Endodermal cell (in vitro differentiated cells): ENCODE data around the gene CENPW. TPM values are rescaled to one million over a fixed set of nuclear protein-coding genes. Genes with fewer than 3 reads are reported as not detected.

ENCODE experiments used
- DNase-seq: peaks from one replicate; pipeline ENCODE4 v3.0.0-alpha.2; 2017
- H3K27ac ChIP-seq: 2 replicates; pipeline ENCODE4 v1.5.1; 2013; ENCODE audit warnings: mild to moderate bottlenecking, low read depth, low read length, moderate library complexity
- H3K27me3 ChIP-seq: 2 replicates; pipeline ENCODE4 v1.6.1; 2013; ENCODE audit warnings: mild to moderate bottlenecking, low read length, moderate library complexity; ENCODE audit not compliant: insufficient read depth, control insufficient read depth, poor library complexity, severe bottlenecking
- H3K36me3 ChIP-seq: 2 replicates; pipeline ENCODE4 v1.7.0; 2013; ENCODE audit warnings: mild to moderate bottlenecking, low read length, moderate library complexity; ENCODE audit not compliant: control insufficient read depth, insufficient read depth
- H3K4me1 ChIP-seq: one replicate; pipeline ENCODE4 v1.7.0; 2013; ENCODE audit warnings: low read length; ENCODE audit not compliant: control insufficient read depth, insufficient read depth
- H3K4me3 ChIP-seq: 2 replicates; pipeline ENCODE4 v1.5.1; 2013; ENCODE audit warnings: mild to moderate bottlenecking, low read length, moderate library complexity
- H3K9ac ChIP-seq: 2 replicates; pipeline ENCODE4 v1.6.1; 2013; ENCODE audit warnings: mild to moderate bottlenecking, low read length, moderate library complexity; ENCODE audit not compliant: poor library complexity, severe bottlenecking; ENCODE audit errors: extremely low read depth
- H3K9me3 ChIP-seq: 2 replicates; pipeline ENCODE4 v1.6.1; 2013; ENCODE audit warnings: mild to moderate bottlenecking, low read length, moderate library complexity; ENCODE audit not compliant: control insufficient read depth
- H3K27ac Mint-ChIP-seq: 2 replicates; pipeline ENCODE4 v1.8.0; 2020; ENCODE audit warnings: mixed read lengths
- H3K27me3 Mint-ChIP-seq: 2 replicates; pipeline ENCODE4 v1.8.0; 2021; ENCODE audit warnings: mild to moderate bottlenecking, mixed read lengths; ENCODE audit not compliant: insufficient read depth
- H3K36me3 Mint-ChIP-seq: 2 replicates; pipeline ENCODE4 v1.8.0; 2020; ENCODE audit warnings: low read depth, mixed read lengths
- H3K4me1 Mint-ChIP-seq: 2 replicates; pipeline ENCODE4 v1.8.0; 2020; ENCODE audit warnings: mixed read lengths
- H3K4me3 Mint-ChIP-seq: 2 replicates; pipeline ENCODE4 v1.8.0; 2020; ENCODE audit warnings: mild to moderate bottlenecking, moderate library complexity, mixed read lengths
- H3K9me3 Mint-ChIP-seq: 2 replicates; pipeline ENCODE4 v1.8.0; 2020; ENCODE audit warnings: mild to moderate bottlenecking, mixed read lengths
- WGBS, 2 experiments: methylation state at CpG; one replicate each; pipeline versions ENCODE4 v1.1.5 to v1.1.7; 2013; ENCODE audit warnings: missing lambda C conversion rate in 2 of 2, mixed read lengths in 1 of 2; ENCODE audit not compliant: insufficient coverage in 1 of 2, insufficient read length in 1 of 2; 5-methylcytosine and 5-hydroxymethylcytosine counted together
- total RNA-seq, 2 donors: library from RNA; stranded (reverse); fragmentation: NEBNext Ultra II Directional in 1 of 2; extraction: Animal tissue kit (Norgen Biotek cat#: 25700) in 1 of 2; gene quantifications; 2 replicates in 1 of 2; 3 replicates in 1 of 2; pipeline ENCODE4 v1.2.1, GENCODE V29; 2021
- TF ChIP-seq, protein P1 (sequence below): fragments of 200-600 bp; sonication (generic); conservative IDR thresholded peaks from 2 replicates; pipeline ENCODE4 v1.5.0; 2021; ENCODE audit warnings: antibody characterized with exemption, mild to moderate bottlenecking

The CENPW gene
- total RNA-seq, 2 donors from 2014 or later, result 42.2 to 57.4 TPM

DNA sequence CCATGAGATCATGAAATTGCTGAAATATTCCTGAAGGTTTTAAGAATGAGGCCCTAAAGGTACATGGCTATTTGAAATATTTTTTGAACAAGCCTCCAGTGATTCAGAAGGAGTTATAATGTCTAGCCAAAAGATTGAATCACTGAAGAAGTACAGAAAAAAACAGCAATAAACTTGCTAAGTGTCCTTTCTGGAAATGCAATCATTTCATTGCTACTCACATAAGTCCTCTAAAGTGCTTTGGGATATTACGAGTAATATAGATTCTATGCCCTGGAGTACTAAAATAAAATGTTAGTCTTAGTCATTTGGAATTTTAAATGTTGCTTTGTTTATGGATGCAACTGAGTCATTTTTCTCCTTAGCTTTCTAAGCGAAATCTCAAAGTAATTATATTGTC lies 32.7 kb downstream of the CENPW start:
- no peaks in the 10 kb centered on the region for H3K27me3 ChIP-seq
- H3K4me1 Mint-ChIP-seq, result peaks cover 2% of the 10 kb centered on the region
- DNase-seq, result no peak
- no peaks in the 10 kb centered on the region for H3K36me3 ChIP-seq
- no peak overlapping the region for H3K9ac ChIP-seq
- H3K27me3 Mint-ChIP-seq, result no peaks in the 10 kb centered on the region
- no peaks in the 10 kb centered on the region for H3K9me3 Mint-ChIP-seq
- H3K27ac ChIP-seq, result no peak overlapping the region
- WGBS, 2 experiments, result 91% methylated on average over 1 of the region's 2 CpGs; no CpG with 5 or more reads in 1 of the 2 experiments
- H3K36me3 Mint-ChIP-seq, result peaks cover 4% of the 10 kb centered on the region
- H3K4me3 ChIP-seq, result no peak overlapping the region
- no peak overlapping the region for H3K4me3 Mint-ChIP-seq
- H3K4me1 ChIP-seq, result no peaks in the 10 kb centered on the region
- TF ChIP-seq, protein P1, sequence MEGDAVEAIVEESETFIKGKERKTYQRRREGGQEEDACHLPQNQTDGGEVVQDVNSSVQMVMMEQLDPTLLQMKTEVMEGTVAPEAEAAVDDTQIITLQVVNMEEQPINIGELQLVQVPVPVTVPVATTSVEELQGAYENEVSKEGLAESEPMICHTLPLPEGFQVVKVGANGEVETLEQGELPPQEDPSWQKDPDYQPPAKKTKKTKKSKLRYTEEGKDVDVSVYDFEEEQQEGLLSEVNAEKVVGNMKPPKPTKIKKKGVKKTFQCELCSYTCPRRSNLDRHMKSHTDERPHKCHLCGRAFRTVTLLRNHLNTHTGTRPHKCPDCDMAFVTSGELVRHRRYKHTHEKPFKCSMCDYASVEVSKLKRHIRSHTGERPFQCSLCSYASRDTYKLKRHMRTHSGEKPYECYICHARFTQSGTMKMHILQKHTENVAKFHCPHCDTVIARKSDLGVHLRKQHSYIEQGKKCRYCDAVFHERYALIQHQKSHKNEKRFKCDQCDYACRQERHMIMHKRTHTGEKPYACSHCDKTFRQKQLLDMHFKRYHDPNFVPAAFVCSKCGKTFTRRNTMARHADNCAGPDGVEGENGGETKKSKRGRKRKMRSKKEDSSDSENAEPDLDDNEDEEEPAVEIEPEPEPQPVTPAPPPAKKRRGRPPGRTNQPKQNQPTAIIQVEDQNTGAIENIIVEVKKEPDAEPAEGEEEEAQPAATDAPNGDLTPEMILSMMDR, result no peak
- peaks cover 5% of the 10 kb centered on the region for H3K9me3 ChIP-seq
- H3K27ac Mint-ChIP-seq, result no peak overlapping the region

DNA sequence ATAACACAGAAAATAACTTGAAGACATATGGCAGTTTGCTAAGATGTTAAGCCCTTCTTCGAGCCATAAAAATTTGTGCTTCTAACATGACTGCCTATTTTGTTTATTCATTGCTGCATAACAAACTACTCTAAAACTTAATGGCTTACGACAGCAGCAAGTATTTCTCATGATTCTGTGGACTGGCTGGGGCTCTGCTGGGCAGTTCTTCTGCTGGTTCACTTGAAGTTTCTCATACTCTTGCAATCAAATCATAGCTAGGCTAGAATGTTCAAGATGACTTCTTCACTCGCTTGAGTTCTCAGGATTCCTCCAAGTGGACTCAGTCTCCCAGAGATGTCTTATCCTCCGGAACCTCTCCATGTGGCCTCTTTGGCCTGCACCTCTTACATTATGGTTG lies 33.4 kb downstream of the CENPW start:
- TF ChIP-seq, protein P1, result no peak
- WGBS, 2 experiments, result 91% methylated on average over 3 to 4 of the region's 4 CpGs
- Histone ChIP-seq H3K36me3 (no peaks in the 10 kb centered on the region), H3K4me3 (no peak overlapping the region), H3K9ac (no peak overlapping the region), H3K4me1 (no peaks in the 10 kb centered on the region), H3K27ac (no peak overlapping the region), H3K27me3 (no peaks in the 10 kb centered on the region), H3K9me3 (peaks cover 5% of the 10 kb centered on the region)
- Mint-ChIP-seq H3K9me3 (no peaks in the 10 kb centered on the region), H3K4me1 (peaks cover 2% of the 10 kb centered on the region), H3K27me3 (no peaks in the 10 kb centered on the region), H3K27ac (no peak overlapping the region), H3K36me3 (peaks cover 1% of the 10 kb centered on the region), H3K4me3 (no peak overlapping the region)
- no peak for DNase-seq

DNA sequence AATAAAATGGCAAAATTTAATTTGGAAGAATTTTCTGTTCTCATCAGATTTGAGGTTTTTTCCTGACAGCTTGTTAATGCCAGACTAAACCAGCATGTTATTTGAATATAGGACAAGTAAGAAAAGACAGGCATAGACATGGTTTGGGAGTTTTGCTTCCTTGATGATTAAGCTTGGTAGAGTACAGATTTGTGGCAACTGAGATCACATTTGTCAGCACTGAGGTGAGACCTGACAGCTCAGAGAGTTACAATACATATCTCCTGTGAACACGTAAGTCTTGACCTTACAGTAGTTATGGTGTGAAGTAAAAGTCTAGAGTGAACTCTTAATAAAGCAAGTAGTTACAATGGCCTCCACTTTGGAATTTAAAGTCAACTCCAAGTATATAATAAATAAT lies 34.5 kb downstream of the CENPW start:
- no peaks in the 10 kb centered on the region for H3K27me3 ChIP-seq
- H3K4me1 ChIP-seq, result no peaks in the 10 kb centered on the region
- H3K36me3 ChIP-seq, result no peaks in the 10 kb centered on the region
- H3K27ac ChIP-seq, result no peak overlapping the region
- H3K9me3 Mint-ChIP-seq, result no peaks in the 10 kb centered on the region
- WGBS, 2 experiments, result 93% methylated on average over 1 of the region's 1 CpG; no CpG with 5 or more reads in 1 of the 2 experiments
- H3K4me3 Mint-ChIP-seq, result no peak overlapping the region
- no peak overlapping the region for H3K9ac ChIP-seq
- TF ChIP-seq, protein P1, result no peak
- H3K27me3 Mint-ChIP-seq, result no peaks in the 10 kb centered on the region
- H3K9me3 ChIP-seq, result peaks cover 5% of the 10 kb centered on the region
- no peak overlapping the region for H3K27ac Mint-ChIP-seq
- H3K36me3 Mint-ChIP-seq, result peaks cover 1% of the 10 kb centered on the region
- no peak for DNase-seq
- peaks cover 2% of the 10 kb centered on the region for H3K4me1 Mint-ChIP-seq
- no peak overlapping the region for H3K4me3 ChIP-seq
